ENCODE data around the gene SMYD3.

DNA sequence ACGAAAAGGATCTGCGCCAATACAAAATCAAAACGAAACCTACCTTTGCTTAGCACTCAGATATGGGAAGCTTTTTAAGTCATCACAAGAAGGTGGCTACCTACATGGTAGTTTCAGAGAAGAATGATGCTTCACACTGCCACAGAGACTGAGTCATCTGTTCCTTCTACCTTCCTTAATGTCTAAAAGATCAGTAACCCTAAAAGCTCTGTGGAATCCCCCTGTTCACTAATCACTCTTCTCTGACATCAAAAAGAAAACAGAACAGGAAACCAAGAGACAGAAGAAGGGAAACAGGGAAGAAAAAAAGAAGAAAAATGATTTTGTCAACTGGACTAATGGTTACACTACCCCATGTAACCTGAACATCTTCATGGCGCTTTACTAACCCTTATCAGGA, 177.2 kb downstream of the SMYD3 start:
- no peak for TF ChIP-seq EZH2 (IDR thresholded peaks at IDR 0.05; ENCODE audit: borderline replicate concordance)
- TF ChIP-seq, protein P1, sequence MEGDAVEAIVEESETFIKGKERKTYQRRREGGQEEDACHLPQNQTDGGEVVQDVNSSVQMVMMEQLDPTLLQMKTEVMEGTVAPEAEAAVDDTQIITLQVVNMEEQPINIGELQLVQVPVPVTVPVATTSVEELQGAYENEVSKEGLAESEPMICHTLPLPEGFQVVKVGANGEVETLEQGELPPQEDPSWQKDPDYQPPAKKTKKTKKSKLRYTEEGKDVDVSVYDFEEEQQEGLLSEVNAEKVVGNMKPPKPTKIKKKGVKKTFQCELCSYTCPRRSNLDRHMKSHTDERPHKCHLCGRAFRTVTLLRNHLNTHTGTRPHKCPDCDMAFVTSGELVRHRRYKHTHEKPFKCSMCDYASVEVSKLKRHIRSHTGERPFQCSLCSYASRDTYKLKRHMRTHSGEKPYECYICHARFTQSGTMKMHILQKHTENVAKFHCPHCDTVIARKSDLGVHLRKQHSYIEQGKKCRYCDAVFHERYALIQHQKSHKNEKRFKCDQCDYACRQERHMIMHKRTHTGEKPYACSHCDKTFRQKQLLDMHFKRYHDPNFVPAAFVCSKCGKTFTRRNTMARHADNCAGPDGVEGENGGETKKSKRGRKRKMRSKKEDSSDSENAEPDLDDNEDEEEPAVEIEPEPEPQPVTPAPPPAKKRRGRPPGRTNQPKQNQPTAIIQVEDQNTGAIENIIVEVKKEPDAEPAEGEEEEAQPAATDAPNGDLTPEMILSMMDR (IDR thresholded peaks at IDR 0.05; ENCODE audit: poor library complexity), result no peak
- TF ChIP-seq EZH2phosphoT487 (IDR thresholded peaks at IDR 0.05; ENCODE audit: low read depth, severe bottlenecking, unreplicated experiment), result no peak

All from hepatocyte (in vitro differentiated cells).